Neuronal stem cell (in vitro differentiated cells): ENCODE results near the gene EBLN2.

Experiments
- DNase-seq: peaks from one replicate; pipeline ENCODE4 v3.0.0-alpha.2; 2013; ENCODE audit warnings: low spot score
- H2AFZ ChIP-seq: one replicate; pipeline ENCODE4 v1.6.1; 2013; ENCODE audit warnings: mild to moderate bottlenecking, low read length, inconsistent platforms
- H2AK5ac ChIP-seq: 2 replicates; pipeline ENCODE4 v1.6.1; 2013; ENCODE audit warnings: low read depth, mild to moderate bottlenecking, inconsistent platforms, low read length, moderate library complexity, mixed read lengths
- H2BK120ac ChIP-seq: 2 replicates; pipeline ENCODE4 v1.6.1; 2013; ENCODE audit warnings: low read depth, mild to moderate bottlenecking, inconsistent platforms, low read length, moderate library complexity, mixed read lengths
- H2BK12ac ChIP-seq: one replicate; pipeline ENCODE4 v1.6.1; 2013; ENCODE audit warnings: low read length, inconsistent platforms
- H2BK15ac ChIP-seq: 2 replicates; pipeline ENCODE4 v1.6.1; 2013; ENCODE audit warnings: mild to moderate bottlenecking, low read length, inconsistent platforms, mixed read lengths
- H2BK5ac ChIP-seq: one replicate; pipeline ENCODE4 v1.6.1; 2013; ENCODE audit warnings: inconsistent platforms, mild to moderate bottlenecking, low read length, moderate library complexity
- H3K14ac ChIP-seq: one replicate; pipeline ENCODE4 v1.6.1; 2013; ENCODE audit warnings: low read length, inconsistent platforms
- H3K18ac ChIP-seq: 2 replicates; pipeline ENCODE4 v1.6.1; 2013; ENCODE audit warnings: low read length, inconsistent platforms
- H3K23ac ChIP-seq: 2 replicates; pipeline ENCODE4 v1.6.1; 2013; ENCODE audit warnings: low read depth, mild to moderate bottlenecking, mixed read lengths, low read length, inconsistent platforms; ENCODE audit not compliant: poor library complexity
- H3K27ac ChIP-seq: replicated peaks from 3 replicates; pipeline ENCODE4 v1.5.1; 2013; ENCODE audit warnings: low read length, inconsistent platforms
- H3K27me3 ChIP-seq, 3 experiments: 2 replicates each; pipeline ENCODE4 v1.6.1; 2013; ENCODE audit warnings: low read length in 3 of 3, mild to moderate bottlenecking in 2 of 3, inconsistent platforms in 1 of 3, low read depth in 1 of 3, mixed read lengths in 1 of 3, moderate library complexity in 1 of 3; ENCODE audit not compliant: control insufficient read depth in 3 of 3, insufficient read depth in 3 of 3
- H3K36me3 ChIP-seq, 2 donors: replicated peaks in 1 of 2; 2 replicates each; pipeline ENCODE4 v1.6.1; 2013; ENCODE audit warnings: low read length in 2 of 2; ENCODE audit not compliant: control insufficient read depth in 2 of 2, insufficient read depth in 2 of 2
- H3K4ac ChIP-seq: 2 replicates; pipeline ENCODE4 v1.6.1; 2013; ENCODE audit warnings: inconsistent platforms, mild to moderate bottlenecking, low read length, moderate library complexity
- H3K4me1 ChIP-seq, 2 donors: 1 replicate in 1 of 2; 2 replicates in 1 of 2; pipeline ENCODE4 v1.6.1; 2013; ENCODE audit warnings: low read length in 2 of 2, low read depth in 1 of 2; ENCODE audit not compliant: control insufficient read depth in 2 of 2, insufficient read depth in 1 of 2
- H3K4me2 ChIP-seq: one replicate; pipeline ENCODE4 v1.6.1; 2013; ENCODE audit warnings: mild to moderate bottlenecking, low read length, inconsistent platforms; ENCODE audit not compliant: insufficient read depth, poor library complexity, severe bottlenecking
- H3K4me3 ChIP-seq, 2 donors: 2 replicates each; pipeline ENCODE4 v1.5.1; 2013; ENCODE audit warnings: low read length in 2 of 2, mild to moderate bottlenecking in 2 of 2, inconsistent platforms in 1 of 2, moderate library complexity in 1 of 2
- H3K79me1 ChIP-seq: one replicate; pipeline ENCODE4 v1.6.1; 2013; ENCODE audit warnings: low read depth, mild to moderate bottlenecking, inconsistent platforms, low read length, moderate library complexity
- H3K9ac ChIP-seq: one replicate; pipeline ENCODE4 v1.6.1; 2013; ENCODE audit warnings: mild to moderate bottlenecking, low read depth, low read length, inconsistent platforms; ENCODE audit not compliant: poor library complexity
- H3K9me3 ChIP-seq, 2 donors: replicated peaks in 1 of 2; 2 replicates each; pipeline versions ENCODE3 to v1.6.1; 2013; ENCODE audit warnings: low read length in 2 of 2, mild to moderate bottlenecking in 2 of 2, inconsistent platforms in 1 of 2, low read depth in 1 of 2, mixed read lengths in 1 of 2, moderate library complexity in 1 of 2; ENCODE audit not compliant: control insufficient read depth in 2 of 2, insufficient read depth in 1 of 2
- H4K8ac ChIP-seq: one replicate; pipeline ENCODE4 v1.6.1; 2013; ENCODE audit warnings: low read depth, mild to moderate bottlenecking, inconsistent platforms, low read length, moderate library complexity
- H4K91ac ChIP-seq: one replicate; pipeline ENCODE4 v1.6.1; 2013; ENCODE audit warnings: low read length, low read depth, mild to moderate bottlenecking, inconsistent platforms; ENCODE audit not compliant: poor library complexity
- WGBS, 2 donors: extraction: QIAGEN DNeasy Blood & Tissue Kit; methylation state at CpG; one replicate each; pipeline ENCODE4 v1.1.7; 2013; ENCODE audit warnings: missing lambda C conversion rate in 2 of 2, mixed read lengths in 1 of 2; ENCODE audit not compliant: insufficient read length in 2 of 2, insufficient replicate concordance in 1 of 2; ENCODE audit errors: extremely low coverage in 2 of 2; 5-methylcytosine and 5-hydroxymethylcytosine counted together

The EBLN2 gene

GRCh38 chr3:73081140-73081539 is 19.7 kb downstream of the EBLN2 start:
- no peak overlapping the region for H2BK120ac ChIP-seq
- H2AK5ac ChIP-seq = no peak overlapping the region
- no peak overlapping the region for H3K18ac ChIP-seq
- DNase-seq = no peak
- no peak overlapping the region for H2BK15ac ChIP-seq
- no CpG with 5 or more reads among the region's 8 CpGs for whole genome bisulfite sequencing, 2 donors
- H3K27me3 ChIP-seq = peaks cover 0 to 16% (median 0%) of the 10 kb centered on the region in 3 experiments
- H2BK5ac ChIP-seq = no peak overlapping the region
- H3K4me2 ChIP-seq = no peak overlapping the region
- H3K14ac ChIP-seq = no peak overlapping the region
- H4K8ac ChIP-seq = no peak overlapping the region
- no peak overlapping the region for H2AFZ ChIP-seq
- H3K9me3 ChIP-seq = no peaks in the 10 kb centered on the region
- H3K36me3 ChIP-seq = no peaks in the 10 kb centered on the region
- no peak overlapping the region for H4K91ac ChIP-seq
- no peak overlapping the region for H3K4ac ChIP-seq
- H3K4me1 ChIP-seq = no peaks in the 10 kb centered on the region
- no peak overlapping the region for H3K9ac ChIP-seq
- no peak overlapping the region for H2BK12ac ChIP-seq
- H3K79me1 ChIP-seq = no peaks in the 10 kb centered on the region
- no peak overlapping the region for H3K23ac ChIP-seq
- no peak overlapping the region for H3K4me3 ChIP-seq
- H3K27ac ChIP-seq = no peak overlapping the region

GRCh38 chr3:73084170-73084569 is 22.7 kb downstream of the EBLN2 start:
- Histone ChIP-seq H2BK120ac (no peak overlapping the region), H3K27ac (no peak overlapping the region), H4K8ac (no peak overlapping the region), H3K23ac (no peak overlapping the region), H3K36me3 (no peaks in the 10 kb centered on the region), H3K27me3 (peaks cover 0 to 16% (median 0%) of the 10 kb centered on the region in 3 experiments), H3K4me3 (no peak overlapping the region), H2AFZ (no peak overlapping the region), H3K9ac (no peak overlapping the region), H4K91ac (no peak overlapping the region), H3K4me1 (no peaks in the 10 kb centered on the region), H2AK5ac (no peak overlapping the region), H2BK5ac (no peak overlapping the region), H3K79me1 (no peaks in the 10 kb centered on the region), H2BK12ac (no peak overlapping the region), H3K14ac (no peak overlapping the region), H3K9me3 (no peaks in the 10 kb centered on the region), H3K4ac (no peak overlapping the region), H2BK15ac (no peak overlapping the region), H3K18ac (no peak overlapping the region), H3K4me2 (no peak overlapping the region)
- WGBS, 2 donors = no CpG with 5 or more reads among the region's 2 CpGs
- DNase-seq = no peak

- H3K9ac ChIP-seq = no peak overlapping the region
- no peak overlapping the region for H3K27ac ChIP-seq
- no peak overlapping the region for H4K8ac ChIP-seq
- no peaks in the 10 kb centered on the region for H3K79me1 ChIP-seq
- peaks cover 0 to 10% (median 0%) of the 10 kb centered on the region in 3 experiments for H3K27me3 ChIP-seq
- H3K4ac ChIP-seq = no peak overlapping the region
- H4K91ac ChIP-seq = no peak overlapping the region
- no peak overlapping the region for H3K14ac ChIP-seq
- no peak overlapping the region for H2AFZ ChIP-seq
- no peak overlapping the region for H3K23ac ChIP-seq
- H2BK5ac ChIP-seq = no peak overlapping the region
- H3K4me1 ChIP-seq = no peaks in the 10 kb centered on the region
- H2BK120ac ChIP-seq = no peak overlapping the region
- H2BK15ac ChIP-seq = no peak overlapping the region
- WGBS, 2 donors = no CpG with 5 or more reads among the region's 8 CpGs
- no peak overlapping the region for H3K4me2 ChIP-seq
- no peak overlapping the region for H2AK5ac ChIP-seq
- H3K18ac ChIP-seq = no peak overlapping the region
- no peaks in the 10 kb centered on the region for H3K9me3 ChIP-seq
- no peak overlapping the region for H3K4me3 ChIP-seq
- H2BK12ac ChIP-seq = no peak overlapping the region
- H3K36me3 ChIP-seq = no peaks in the 10 kb centered on the region
- peak; percentile 35 for DNase-seq
Measured at GRCh38 chr3:73086071-73086494, 24.6 kb downstream of the EBLN2 start.

- Histone ChIP-seq H3K79me1 (no peaks in the 10 kb centered on the region), H3K27ac (no peak overlapping the region)
- WGBS, 2 donors = no CpG with 5 or more reads among the region's 6 CpGs
Measured at GRCh38 chr3:73094129-73094528, 32.7 kb downstream of the EBLN2 start.

More at GRCh38 chr3:73094129-73094528, 32.7 kb downstream of the EBLN2 start:
- no peak overlapping the region for H3K9ac ChIP-seq
- H2BK120ac ChIP-seq = no peak overlapping the region
- H2AK5ac ChIP-seq = no peak overlapping the region
- no peak overlapping the region for H3K14ac ChIP-seq
- H3K23ac ChIP-seq = no peak overlapping the region
- H3K9me3 ChIP-seq = peaks cover 2 to 3% of the 10 kb centered on the region in 2 donors
- no peak overlapping the region for H3K18ac ChIP-seq
- H3K36me3 ChIP-seq = no peaks in the 10 kb centered on the region
- H3K4me1 ChIP-seq = peaks cover 0 to 5% of the 10 kb centered on the region in 2 donors
- H3K4ac ChIP-seq = no peak overlapping the region
- H2BK5ac ChIP-seq = no peak overlapping the region
- H3K4me2 ChIP-seq = no peak overlapping the region
- peaks cover 0 to 6% (median 0%) of the 10 kb centered on the region in 3 experiments for H3K27me3 ChIP-seq
- no peak overlapping the region for H4K91ac ChIP-seq
- H2AFZ ChIP-seq = no peak overlapping the region
- H3K4me3 ChIP-seq = no peak overlapping the region
- H2BK12ac ChIP-seq = no peak overlapping the region
- no peak overlapping the region for H2BK15ac ChIP-seq
- no peak overlapping the region for H4K8ac ChIP-seq
- no peak for DNase-seq
